Naive thymus-derived CD8-positive, alpha-beta T cell (primary cell): ENCODE data around the gene CD34. TPM values are rescaled to one million over a fixed set of nuclear protein-coding genes. Genes with fewer than 3 reads are reported as not detected.

Experiments
- ATAC-seq, 2 donors: fragments of 150-1000 bp; cut with Tn5 transposase in 1 of 2; sonication (Bioruptor Pico), chemical (Tn5 transposase) in 1 of 2; 1 replicate in 1 of 2; 2 replicates in 1 of 2; pipeline ENCODE4 v1.10.0; 2021; ENCODE audit warnings: mild to moderate bottlenecking in 2 of 2, moderate library complexity in 2 of 2
- POLR2A ChIA-PET: fragments of 350-600 bp; sonication (Branson Sonifier 250); formaldehyde crosslinking; loops from one replicate; lab custom pipeline; 2021; ENCODE audit warnings: antibody characterized with exemption; lab: Charles Lee
- DNase-seq, 10 donors: peaks; one replicate each; pipeline versions ENCODE4 v3.0.0 to v3.0.0-alpha.2; 2020 to 2022
- H3K27ac Mint-ChIP-seq, 10 donors: one replicate each; pipeline ENCODE4 v1.8.0; 2020 to 2022; ENCODE audit warnings: mild to moderate bottlenecking in 10 of 10, mixed read lengths in 10 of 10, moderate library complexity in 4 of 10, inconsistent platforms in 1 of 10
- H3K27me3 Mint-ChIP-seq, 5 donors: one replicate each; pipeline ENCODE4 v1.8.0; 2021 to 2022; ENCODE audit warnings: mixed read lengths in 5 of 5
- H3K36me3 Mint-ChIP-seq, 3 donors: one replicate each; pipeline ENCODE4 v1.8.0; 2020 to 2022; ENCODE audit warnings: mixed read lengths in 3 of 3, mild to moderate bottlenecking in 2 of 3, inconsistent platforms in 1 of 3
- H3K4me1 Mint-ChIP-seq, 4 donors: one replicate each; pipeline ENCODE4 v1.8.0; 2021 to 2022; ENCODE audit warnings: mixed read lengths in 4 of 4
- H3K4me3 Mint-ChIP-seq, 10 donors: one replicate each; pipeline ENCODE4 v1.8.0; 2020 to 2022; ENCODE audit warnings: mild to moderate bottlenecking in 10 of 10, mixed read lengths in 10 of 10, moderate library complexity in 6 of 10, inconsistent platforms in 1 of 10
- H3K9me3 Mint-ChIP-seq, 9 donors: one replicate each; pipeline ENCODE4 v1.8.0; 2020 to 2022; ENCODE audit warnings: mixed read lengths in 9 of 9, mild to moderate bottlenecking in 3 of 9, inconsistent platforms in 1 of 9, moderate library complexity in 1 of 9
- polyA plus RNA-seq, 3 donors: library from polyadenylated mRNA; unstranded; fragments of 300-500 nt; fragmentation: Illumina TruSeq; gene quantifications; one replicate each; pipeline ENCODE4 v1.2.3, GENCODE V29; 2021
- total RNA-seq, 8 experiments: library from RNA in 2 of 8; stranded (reverse) in 2 of 8; gene quantifications; one replicate each; pipeline ENCODE4 v1.2.3 and lab custom pipeline; 2021 to 2026

CD34 gene
- total and polyA plus RNA-seq, 5 experiments from 2014 or later, result not detected

DNA sequence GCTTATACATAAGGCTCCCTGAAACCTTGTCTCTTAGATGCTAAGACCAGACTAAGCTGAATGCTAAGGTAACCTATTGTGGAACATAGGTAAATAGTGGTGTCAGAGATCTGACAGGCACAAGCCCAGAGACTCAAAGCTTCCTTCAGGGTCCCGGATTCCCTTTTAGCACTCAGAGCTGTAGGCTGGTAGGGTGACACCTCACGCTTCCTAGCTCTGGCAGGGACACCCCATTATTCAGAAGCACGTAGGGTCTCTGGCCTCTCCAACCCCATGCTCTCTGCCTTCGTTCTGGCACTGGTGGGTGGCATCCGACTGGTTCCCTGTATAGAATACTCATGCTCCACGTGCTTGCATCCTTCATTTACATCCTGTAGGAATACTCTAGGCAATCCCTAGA is 68.4 kb downstream of the CD34 start:
- POLR2A ChIA-PET, result interaction anchor here (1.0 to 2.0 kb wide), 2 partner anchors 18 to 20 kb away, joined by 4 to 6 read pairs; no protein-coding TSS in a partner anchor
- Mint-ChIP-seq H3K27ac (peak overlapping the region in 1 of 10 donors; percentile 26), H3K9me3 (no peaks in the 10 kb centered on the region)

DNA sequence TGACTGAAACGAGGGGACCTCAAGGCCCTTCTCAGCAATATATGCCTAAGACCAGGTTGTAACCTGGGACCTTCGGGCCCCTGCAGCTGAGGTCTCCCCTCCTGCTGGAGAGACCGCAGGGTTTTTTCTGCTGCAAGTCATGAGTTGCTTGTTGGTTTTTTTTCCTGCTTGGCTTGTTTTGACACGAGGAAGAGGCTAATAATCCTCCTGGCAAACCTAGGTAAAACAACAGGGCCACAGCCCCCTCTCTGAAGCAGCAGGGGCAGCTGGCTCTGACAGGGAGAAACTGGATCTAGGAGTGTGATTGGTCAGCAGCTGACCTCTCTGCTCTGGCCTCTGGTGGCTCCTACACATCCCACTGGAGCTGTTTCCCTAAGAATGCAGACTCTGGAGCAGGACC is 69.0 kb downstream of the CD34 start:
- Mint-ChIP-seq H3K36me3 (peaks cover 0 to 37% (median 7%) of the 10 kb centered on the region in 3 donors), H3K4me1 (peaks cover 50 to 94% (median 88%) of the 10 kb centered on the region in 4 donors), H3K27me3 (no peaks in the 10 kb centered on the region), H3K4me3 (no peak overlapping the region), H3K27ac (peak overlapping the region in 3 of 10 donors; percentile 25 to 72 (median 26)), H3K9me3 (no peaks in the 10 kb centered on the region)
- POLR2A ChIA-PET, result interaction anchor here (2.0 kb wide), 1 partner anchor 18 kb away, joined by 6 read pairs; no protein-coding TSS in a partner anchor
- ATAC-seq, result no peak
- no peak for DNase-seq

More for the DNA sequence above, 68.4 kb downstream of the CD34 start:
- peaks cover 0 to 37% (median 7%) of the 10 kb centered on the region in 3 donors for H3K36me3 Mint-ChIP-seq
- peaks cover 44 to 94% (median 87%) of the 10 kb centered on the region in 4 donors for H3K4me1 Mint-ChIP-seq
- no peak for DNase-seq
- H3K4me3 Mint-ChIP-seq, result no peak overlapping the region
- no peak for ATAC-seq
- H3K27me3 Mint-ChIP-seq, result no peaks in the 10 kb centered on the region

DNA sequence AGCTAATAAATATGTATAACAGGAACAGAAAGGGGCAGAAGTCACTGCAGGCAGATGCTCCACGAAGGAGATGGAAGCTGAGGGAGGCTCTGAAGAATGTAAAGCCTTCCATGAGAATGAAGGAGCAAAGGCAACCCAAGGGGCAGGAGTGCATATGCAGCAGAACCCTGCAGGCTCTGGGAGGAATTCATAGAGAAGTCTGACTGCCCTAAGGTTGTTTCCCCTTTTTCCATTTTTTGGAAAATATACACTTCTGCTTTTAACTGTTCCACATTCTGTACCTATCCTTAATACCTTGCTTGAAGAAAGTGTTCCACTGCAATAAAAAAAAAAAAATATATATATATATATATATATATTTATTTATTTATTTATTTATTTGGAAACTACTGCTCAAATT is 69.6 kb downstream of the CD34 start:
- Mint-ChIP-seq H3K27ac (no peak overlapping the region), H3K9me3 (no peaks in the 10 kb centered on the region), H3K36me3 (peaks cover 0 to 35% (median 7%) of the 10 kb centered on the region in 3 donors), H3K27me3 (no peaks in the 10 kb centered on the region), H3K4me3 (no peak overlapping the region), H3K4me1 (peaks cover 51 to 94% (median 89%) of the 10 kb centered on the region in 4 donors)
- DNase-seq, result no peak
- ATAC-seq, result no peak
- POLR2A ChIA-PET, result interaction anchor here (1.0 kb wide), 1 partner anchor 41 kb away, joined by 3 read pairs; no protein-coding TSS in a partner anchor

DNA sequence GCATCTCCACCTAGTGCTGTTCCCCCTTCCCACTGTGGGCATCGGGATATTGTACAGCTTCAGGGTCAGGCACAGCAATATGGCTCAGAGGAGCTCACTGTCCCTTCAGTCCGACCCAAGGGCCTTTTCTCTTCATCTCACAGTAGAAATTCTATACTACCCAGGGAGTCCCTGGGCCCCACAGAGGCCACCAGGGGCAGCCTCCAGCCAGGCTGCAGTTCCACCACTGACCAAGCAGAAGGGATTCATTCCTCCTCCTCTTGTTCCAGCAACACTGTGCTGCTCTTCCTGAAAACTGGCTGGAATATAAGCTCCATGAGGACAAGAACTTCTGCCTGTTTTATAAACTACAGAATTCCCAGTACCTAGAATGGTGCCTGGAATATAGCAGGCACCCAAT is 70.5 kb downstream of the CD34 start:
- no peaks in the 10 kb centered on the region for H3K9me3 Mint-ChIP-seq
- H3K27ac Mint-ChIP-seq, result peak overlapping the region in 7 of 10 donors; percentile 13 to 88 (median 67)
- POLR2A ChIA-PET, result no interaction called here
- no peak for DNase-seq
- peaks cover 0 to 30% (median 8%) of the 10 kb centered on the region in 3 donors for H3K36me3 Mint-ChIP-seq
- no peak for ATAC-seq
- no peaks in the 10 kb centered on the region for H3K27me3 Mint-ChIP-seq
- H3K4me1 Mint-ChIP-seq, result peaks cover 52 to 96% (median 90%) of the 10 kb centered on the region in 4 donors
- no peak overlapping the region for H3K4me3 Mint-ChIP-seq

DNA sequence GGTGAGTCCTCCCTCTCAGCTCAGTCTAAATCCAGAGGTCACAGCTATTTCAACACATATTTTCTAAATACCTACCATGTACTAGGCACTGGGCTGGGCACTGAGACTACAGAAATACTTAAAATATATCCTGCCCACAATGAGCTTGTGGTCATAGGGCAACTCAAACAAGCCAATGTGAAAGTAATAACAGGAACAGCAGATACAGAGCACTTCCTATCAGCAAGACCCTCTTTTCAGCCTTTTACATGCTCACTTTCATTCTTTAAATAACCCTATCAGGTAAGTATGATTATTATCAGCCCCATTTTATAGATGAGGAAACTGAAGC is 71.9 kb downstream of the CD34 start:
- no peak for DNase-seq
- ATAC-seq, result no peak
- H3K4me3 Mint-ChIP-seq, result peak overlapping the region in 2 of 10 donors; percentile 5
- peaks cover 53 to 96% (median 90%) of the 10 kb centered on the region in 4 donors for H3K4me1 Mint-ChIP-seq
- H3K27me3 Mint-ChIP-seq, result no peaks in the 10 kb centered on the region
- POLR2A ChIA-PET, result interaction anchor here (0.6 to 1.4 kb wide), 5 partner anchors 9 to 42 kb away, joined by 3 to 5 read pairs (median 3); no protein-coding TSS in a partner anchor
- H3K36me3 Mint-ChIP-seq, result peaks cover 0 to 28% (median 8%) of the 10 kb centered on the region in 3 donors
- peak overlapping the region in 9 of 10 donors; percentile 50 to 89 (median 66) for H3K27ac Mint-ChIP-seq
- no peaks in the 10 kb centered on the region for H3K9me3 Mint-ChIP-seq

DNA sequence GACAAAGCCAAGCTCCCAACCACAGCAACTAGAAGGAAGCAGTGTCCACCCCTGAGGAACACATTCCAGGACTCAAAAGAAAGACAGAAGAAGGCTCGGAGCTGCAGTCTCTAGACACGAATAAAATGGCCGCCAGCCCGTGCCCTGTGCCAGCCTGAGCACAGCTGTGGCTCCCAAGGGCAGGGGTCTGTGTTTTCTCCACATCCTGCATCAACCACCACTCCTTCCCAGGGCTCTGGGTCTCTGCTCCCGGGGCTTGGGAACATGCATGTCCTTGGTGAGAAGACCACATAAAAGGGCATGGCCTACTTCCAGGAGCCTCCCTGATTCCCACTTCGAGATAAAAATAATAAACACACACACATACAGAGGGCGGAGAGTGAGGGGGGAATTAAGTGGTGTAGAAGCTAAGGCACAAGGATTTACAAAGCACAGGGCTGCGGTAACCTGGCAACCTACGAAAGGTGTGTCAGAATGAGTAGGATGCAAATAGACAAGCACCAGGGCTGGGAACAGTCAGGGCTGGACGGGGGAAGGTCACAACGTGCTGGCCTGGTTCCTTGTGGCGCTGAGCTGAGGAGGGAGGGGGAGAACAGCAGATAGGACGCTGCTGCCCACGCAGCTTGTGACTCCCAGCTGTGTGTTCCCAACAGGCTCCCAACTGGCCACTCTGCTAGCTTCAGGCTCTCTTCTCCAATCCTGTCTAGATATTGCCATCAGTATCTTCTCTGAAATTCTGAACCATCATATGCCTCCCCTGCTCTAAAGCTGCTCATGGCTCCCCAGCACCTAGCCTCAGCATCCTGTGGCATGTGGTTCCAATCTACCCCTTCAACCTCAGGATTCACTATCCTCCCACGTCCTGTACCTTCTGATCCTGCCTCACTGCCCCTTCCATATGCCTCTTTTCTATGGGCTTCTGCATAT is 72.5 kb downstream of the CD34 start:
- Mint-ChIP-seq H3K27me3 (no peaks in the 10 kb centered on the region), H3K36me3 (peaks cover 0 to 22% (median 7%) of the 10 kb centered on the region in 3 donors), H3K4me3 (peak overlapping the region in 3 of 10 donors; percentile 5 to 29 (median 12)), H3K9me3 (no peaks in the 10 kb centered on the region), H3K4me1 (peaks cover 52 to 96% (median 90%) of the 10 kb centered on the region in 4 donors), H3K27ac (peak overlapping the region; percentile 54 to 100 (median 70))
- POLR2A ChIA-PET, result interaction anchor here (0.6 to 1.4 kb wide), 5 partner anchors 9 to 41 kb away, joined by 3 to 5 read pairs (median 3); no protein-coding TSS in a partner anchor
- no peak for DNase-seq
- ATAC-seq, result peak in 1 of 2 donors; percentile 8

DNA sequence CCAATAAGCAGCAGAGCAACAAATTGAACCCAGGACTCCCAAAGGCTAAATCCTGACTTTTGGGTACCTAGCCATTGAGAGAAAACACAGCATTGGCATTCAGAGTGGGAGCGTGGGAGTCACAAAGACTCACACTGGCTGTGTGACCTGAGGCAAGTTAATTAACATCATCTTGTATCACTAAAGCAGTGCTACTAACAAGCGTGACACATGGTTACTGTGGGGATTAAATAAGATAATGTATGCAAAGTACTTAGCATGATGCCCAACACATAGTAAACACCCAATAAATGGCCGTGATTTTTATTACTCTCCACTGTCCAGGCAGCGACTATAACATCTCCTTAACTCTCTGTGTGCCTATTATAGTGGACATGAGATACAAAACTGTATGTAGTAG is 73.3 kb downstream of the CD34 start:
- H3K9me3 Mint-ChIP-seq, result no peaks in the 10 kb centered on the region
- H3K36me3 Mint-ChIP-seq, result peaks cover 0 to 20% (median 7%) of the 10 kb centered on the region in 3 donors
- ATAC-seq, result no peak
- POLR2A ChIA-PET, result interaction anchor here (1.4 kb wide), 2 partner anchors 24 to 31 kb away, joined by 4 to 5 read pairs; no protein-coding TSS in a partner anchor
- no peak for DNase-seq
- peaks cover 52 to 96% (median 91%) of the 10 kb centered on the region in 4 donors for H3K4me1 Mint-ChIP-seq
- H3K27ac Mint-ChIP-seq, result peak overlapping the region; percentile 46 to 100 (median 70)
- peak overlapping the region in 1 of 10 donors; percentile 12 for H3K4me3 Mint-ChIP-seq
- no peaks in the 10 kb centered on the region for H3K27me3 Mint-ChIP-seq

DNA sequence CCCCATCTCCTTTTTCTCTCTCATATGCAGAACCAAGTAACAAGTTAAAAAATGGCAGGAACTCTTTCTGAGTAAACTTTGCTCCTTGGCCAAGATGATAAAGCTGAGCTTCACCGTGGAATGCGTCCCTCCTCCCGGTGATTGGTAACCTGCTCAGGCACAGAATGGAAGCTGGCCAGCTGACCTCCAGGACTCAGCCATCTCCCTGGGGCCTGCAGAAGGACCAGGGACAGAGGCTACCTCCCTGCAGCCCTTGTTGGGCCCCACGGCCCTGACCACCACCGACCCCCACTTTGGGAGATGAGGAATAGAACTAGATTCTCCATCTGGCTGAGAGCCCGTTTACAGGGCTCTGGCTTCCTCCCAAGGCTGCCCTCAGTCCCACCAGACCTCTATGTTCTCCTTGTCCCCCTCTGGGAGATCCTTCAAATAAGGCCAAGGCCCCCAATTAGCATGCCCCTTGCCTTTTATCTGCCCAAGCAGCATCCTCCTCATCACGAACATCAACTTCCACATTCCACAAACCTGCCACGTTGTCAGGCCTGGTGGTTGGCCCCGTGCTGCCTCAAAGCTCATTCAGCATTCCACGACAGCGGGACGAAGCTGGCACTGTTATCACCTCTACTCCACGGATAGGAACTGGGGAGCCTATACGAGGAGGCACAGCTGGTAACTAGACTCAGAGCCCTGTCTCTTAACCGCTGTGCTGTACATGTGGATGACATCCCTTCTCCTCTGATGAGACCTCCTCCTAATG is 74.2 kb downstream of the CD34 start:
- DNase-seq, result no peak
- no peaks in the 10 kb centered on the region for H3K9me3 Mint-ChIP-seq
- no peak for ATAC-seq
- peaks cover 59 to 98% (median 91%) of the 10 kb centered on the region in 4 donors for H3K4me1 Mint-ChIP-seq
- peak overlapping the region in 6 of 10 donors; percentile 1 to 57 (median 40) for H3K4me3 Mint-ChIP-seq
- peaks cover 0 to 20% (median 7%) of the 10 kb centered on the region in 3 donors for H3K36me3 Mint-ChIP-seq
- peak overlapping the region; percentile 68 to 100 (median 88) for H3K27ac Mint-ChIP-seq
- H3K27me3 Mint-ChIP-seq, result no peaks in the 10 kb centered on the region
- POLR2A ChIA-PET, result interaction anchor here (1.3 to 1.8 kb wide), 3 partner anchors 25 to 32 kb away, joined by 3 to 16 read pairs (median 4); no protein-coding TSS in a partner anchor

DNA sequence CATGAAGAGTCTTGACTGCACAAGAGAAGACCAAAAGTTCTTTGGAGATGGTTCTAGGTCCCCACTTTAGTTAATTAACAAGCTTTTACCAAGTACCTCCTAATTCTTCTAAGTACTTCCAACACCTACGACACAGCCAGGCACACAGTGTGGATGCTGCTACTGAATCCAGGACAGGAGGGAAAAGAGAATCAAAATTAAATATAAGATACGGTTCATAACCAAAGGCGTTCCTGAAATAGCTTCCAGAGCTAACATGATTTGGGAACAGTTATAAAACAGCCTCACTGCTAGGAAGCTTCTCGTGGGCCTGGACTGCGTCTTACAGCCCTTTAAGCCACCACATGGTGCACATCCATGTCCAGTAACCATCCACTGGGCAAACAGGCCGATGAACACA is 75.0 kb downstream of the CD34 start:
- peak overlapping the region in 3 of 10 donors; percentile 14 to 27 (median 18) for H3K4me3 Mint-ChIP-seq
- no peaks in the 10 kb centered on the region for H3K9me3 Mint-ChIP-seq
- POLR2A ChIA-PET, result interaction anchor here (0.7 to 1.8 kb wide), 5 partner anchors 9 to 33 kb away, joined by 3 to 16 read pairs (median 3); no protein-coding TSS in a partner anchor
- peaks cover 60 to 96% (median 95%) of the 10 kb centered on the region in 4 donors for H3K4me1 Mint-ChIP-seq
- ATAC-seq, result no peak
- H3K36me3 Mint-ChIP-seq, result peaks cover 0 to 20% (median 7%) of the 10 kb centered on the region in 3 donors
- peak overlapping the region; percentile 81 to 100 (median 94) for H3K27ac Mint-ChIP-seq
- no peak for DNase-seq
- no peaks in the 10 kb centered on the region for H3K27me3 Mint-ChIP-seq

DNA sequence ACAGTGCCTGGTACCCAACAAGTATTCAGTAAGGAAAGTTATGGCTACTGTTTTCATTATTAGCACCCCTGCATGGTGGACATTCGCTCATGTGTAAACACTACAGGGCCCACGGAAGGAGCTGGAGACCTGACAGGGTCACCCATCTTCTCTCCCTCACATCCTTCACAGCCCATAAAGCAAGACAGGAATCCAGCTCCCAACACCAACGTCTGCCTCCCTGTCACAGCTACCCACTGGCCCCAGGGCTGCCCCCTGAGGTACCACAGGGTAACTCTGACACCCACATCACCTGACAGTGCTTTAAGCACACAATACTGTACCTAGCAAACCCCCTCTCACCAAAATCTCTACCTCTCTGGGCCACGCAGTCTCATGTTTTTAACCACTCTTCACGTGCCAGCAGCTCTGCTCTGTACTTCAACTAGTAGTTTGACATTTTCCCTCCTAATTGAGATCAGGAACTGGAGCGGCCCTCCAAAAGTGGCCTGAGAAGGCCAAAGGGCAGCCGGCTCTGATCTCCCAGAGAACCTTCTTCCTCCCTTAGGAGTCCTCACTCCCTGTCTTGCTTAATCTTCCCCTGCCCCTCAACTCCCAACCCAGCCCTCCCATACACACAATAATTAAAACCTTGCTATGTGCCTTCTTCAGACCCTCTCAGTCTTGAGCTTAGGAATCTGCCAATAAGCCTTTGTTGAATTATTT is 76.8 kb downstream of the CD34 start:
- no peak for DNase-seq
- H3K9me3 Mint-ChIP-seq, result no peaks in the 10 kb centered on the region
- no peaks in the 10 kb centered on the region for H3K27me3 Mint-ChIP-seq
- POLR2A ChIA-PET, result interaction anchor here (0.8 to 4.9 kb wide), 3 partner anchors 9 to 34 kb away, joined by 3 to 35 read pairs (median 4); no protein-coding TSS in a partner anchor
- H3K4me1 Mint-ChIP-seq, result peaks cover 69 to 98% (median 96%) of the 10 kb centered on the region in 4 donors
- peak overlapping the region in 4 of 10 donors; percentile 2 to 49 (median 26) for H3K4me3 Mint-ChIP-seq
- H3K27ac Mint-ChIP-seq, result peak overlapping the region; percentile 81 to 100 (median 94)
- H3K36me3 Mint-ChIP-seq, result peaks cover 0 to 17% (median 7%) of the 10 kb centered on the region in 3 donors
- ATAC-seq, result peak in 1 of 2 donors; percentile 13

DNA sequence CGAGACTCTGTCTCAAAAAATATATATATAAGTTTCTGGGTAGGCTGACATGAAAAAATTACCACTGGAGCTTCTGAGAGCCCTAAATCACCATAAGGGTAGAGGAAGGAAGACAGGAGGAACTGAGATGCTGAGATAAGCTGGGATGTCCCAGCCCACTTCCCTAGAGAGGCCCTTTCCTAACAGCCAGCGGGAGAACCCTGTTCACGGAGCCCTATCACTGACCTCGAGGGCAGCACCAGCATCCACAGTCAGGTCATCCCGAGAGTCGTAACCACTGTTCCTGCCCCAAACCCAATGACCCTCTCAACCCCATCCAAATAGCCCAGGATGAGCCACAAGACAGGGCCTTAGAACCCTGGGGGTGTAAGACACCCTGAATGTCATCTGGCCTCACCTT is 77.5 kb downstream of the CD34 start:
- ATAC-seq (no peak), DNase-seq (no peak)
- H3K27me3 Mint-ChIP-seq, result no peaks in the 10 kb centered on the region
- peak overlapping the region in 5 of 10 donors; percentile 13 to 85 (median 19) for H3K4me3 Mint-ChIP-seq
- peaks cover 69 to 98% (median 96%) of the 10 kb centered on the region in 4 donors for H3K4me1 Mint-ChIP-seq
- no peaks in the 10 kb centered on the region for H3K9me3 Mint-ChIP-seq
- POLR2A ChIA-PET, result interaction anchor here (1.3 to 4.9 kb wide), 3 partner anchors 8 to 35 kb away, joined by 3 to 35 read pairs (median 10); no protein-coding TSS in a partner anchor
- peaks cover 0 to 17% (median 7%) of the 10 kb centered on the region in 3 donors for H3K36me3 Mint-ChIP-seq
- H3K27ac Mint-ChIP-seq, result peak overlapping the region; percentile 93 to 100 (median 95)
